H1 (cell line): ENCODE results near the gene KLF8.

Experiments used
- ASH2L ChIP-seq: fragments of 200-600, 300-600 bp; sonication (generic); IDR thresholded peaks from one replicate; pipeline ENCODE4 v1.7.1; 2017; ENCODE audit warnings: low read length
- BACH1 ChIP-seq: IDR thresholded peaks from 2 replicates; pipeline ENCODE4 v1.6.1; 2012; ENCODE audit warnings: low read length, improper control_type of control experiment
- CTCF ChIP-seq, 3 experiments: IDR thresholded peaks; 1 replicate in 2 of 3; 2 replicates in 1 of 3; pipeline versions ENCODE4 v1.5.1 to v1.6.1; 2011; ENCODE audit warnings: low read length in 3 of 3, mild to moderate bottlenecking in 3 of 3, inconsistent platforms in 2 of 3, low read depth in 1 of 3, moderate library complexity in 1 of 3; ENCODE audit not compliant: insufficient read depth in 1 of 3; ENCODE audit errors: control extremely low read depth in 1 of 3
- GABPA ChIP-seq: IDR thresholded peaks from 2 replicates; pipeline ENCODE4 v1.6.1; 2011; ENCODE audit warnings: mild to moderate bottlenecking, low read length, moderate library complexity, borderline replicate concordance; ENCODE audit not compliant: insufficient read depth
- NANOG ChIP-seq: IDR thresholded peaks from 2 replicates; pipeline ENCODE4 v1.6.1; 2011; ENCODE audit warnings: low read length, low read depth, mild to moderate bottlenecking, inconsistent platforms; ENCODE audit not compliant: insufficient read depth, poor library complexity, severe bottlenecking
- POLR2A ChIP-seq, 2 experiments: IDR thresholded peaks; 1 replicate in 1 of 2; 2 replicates in 1 of 2; pipeline ENCODE4 v1.6.1; 2011; ENCODE audit warnings: low read depth in 2 of 2, low read length in 2 of 2, mild to moderate bottlenecking in 2 of 2; ENCODE audit errors: control extremely low read depth in 1 of 2
- RFX5 ChIP-seq: IDR thresholded peaks from 2 replicates; pipeline ENCODE4 v1.6.1; 2011; ENCODE audit warnings: low read depth, low read length, improper control_type of control experiment, borderline replicate concordance
- TCF12 ChIP-seq: IDR thresholded peaks from 2 replicates; pipeline ENCODE4 v1.6.1; 2011; ENCODE audit warnings: low read depth, mild to moderate bottlenecking, low read length
- TF ChIP-seq, protein P1 (sequence below): IDR thresholded peaks from 2 replicates; pipeline ENCODE4 v1.6.1; 2012; ENCODE audit warnings: inconsistent platforms
- TF ChIP-seq, protein P2 (sequence below): IDR thresholded peaks from 2 replicates; pipeline ENCODE4 v1.6.1; 2011; ENCODE audit warnings: low read depth, mild to moderate bottlenecking, low read length; ENCODE audit not compliant: insufficient read depth

- TF ChIP-seq ASH2L (no peak), CTCF (IDR thresholded peaks at IDR 0.05; ENCODE audit: control extremely low read depth in 1 of 3, insufficient read depth in 1 of 3, low read depth in 1 of 3, low read length in 3 of 3) (no peak), POLR2A (IDR thresholded peaks at IDR 0.05; ENCODE audit: control extremely low read depth in 1 of 2, low read depth in 2 of 2, low read length in 2 of 2) (no peak), GABPA (no peak), TCF12 (no peak), NANOG (no peak), BACH1 (no peak), RFX5 (no peak)
- TF ChIP-seq, protein P1, sequence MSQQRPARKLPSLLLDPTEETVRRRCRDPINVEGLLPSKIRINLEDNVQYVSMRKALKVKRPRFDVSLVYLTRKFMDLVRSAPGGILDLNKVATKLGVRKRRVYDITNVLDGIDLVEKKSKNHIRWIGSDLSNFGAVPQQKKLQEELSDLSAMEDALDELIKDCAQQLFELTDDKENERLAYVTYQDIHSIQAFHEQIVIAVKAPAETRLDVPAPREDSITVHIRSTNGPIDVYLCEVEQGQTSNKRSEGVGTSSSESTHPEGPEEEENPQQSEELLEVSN = no peak
- TF ChIP-seq, protein P2, sequence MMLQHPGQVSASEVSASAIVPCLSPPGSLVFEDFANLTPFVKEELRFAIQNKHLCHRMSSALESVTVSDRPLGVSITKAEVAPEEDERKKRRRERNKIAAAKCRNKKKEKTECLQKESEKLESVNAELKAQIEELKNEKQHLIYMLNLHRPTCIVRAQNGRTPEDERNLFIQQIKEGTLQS = no peak
These were observed 944 bp downstream of the KLF8 start for GRCh38 chrX:56233100-56233499.
